Neural crest cell (in vitro differentiated cells): ENCODE measurements around the gene L3MBTL3. TPM values are rescaled to one million over a fixed set of nuclear protein-coding genes. Genes with fewer than 3 reads are reported as not detected.
"Not testable (repeated sequence)": the region's sequence is repeated elsewhere in the genome, so short reads cannot be mapped to it uniquely, and the experiment has no call there.

ENCODE experiments used
- DNase-seq: peaks from one replicate; pipeline ENCODE4 v3.0.0; 2021; ENCODE audit warnings: low read depth, mixed read lengths, low spot score
- H3K27ac Mint-ChIP-seq: one replicate; pipeline ENCODE4 v1.8.0; 2021; ENCODE audit warnings: mild to moderate bottlenecking, mixed read lengths; ENCODE audit not compliant: unreplicated experiment
- H3K27me3 Mint-ChIP-seq: 2 replicates; pipeline ENCODE4 v1.8.0; 2021; ENCODE audit warnings: low read depth, mild to moderate bottlenecking, mixed read lengths
- H3K36me3 Mint-ChIP-seq: 2 replicates; pipeline ENCODE4 v1.8.0; 2021; ENCODE audit warnings: low read depth, mild to moderate bottlenecking, mixed read lengths
- H3K4me1 Mint-ChIP-seq: 2 replicates; pipeline ENCODE4 v1.8.0; 2021; ENCODE audit warnings: mixed read lengths
- H3K4me3 Mint-ChIP-seq: one replicate; pipeline ENCODE4 v1.8.0; 2021; ENCODE audit warnings: mild to moderate bottlenecking, mixed read lengths
- H3K9me3 Mint-ChIP-seq: 2 replicates; pipeline ENCODE4 v1.8.0; 2021; ENCODE audit warnings: mixed read lengths
- total RNA-seq: library from RNA; stranded (reverse); gene quantifications from 2 replicates; pipeline ENCODE4 v1.2.1, GENCODE V29; 2021
- TF ChIP-seq, protein P1 (sequence below): fragments of 200-600 bp; sonication (generic); conservative IDR thresholded peaks from 2 replicates; pipeline ENCODE4 v1.5.0; 2021; ENCODE audit warnings: antibody characterized with exemption, mild to moderate bottlenecking

L3MBTL3 gene
- total RNA-seq, 1 donor from 2014 or later = 22.8 TPM

DNA sequence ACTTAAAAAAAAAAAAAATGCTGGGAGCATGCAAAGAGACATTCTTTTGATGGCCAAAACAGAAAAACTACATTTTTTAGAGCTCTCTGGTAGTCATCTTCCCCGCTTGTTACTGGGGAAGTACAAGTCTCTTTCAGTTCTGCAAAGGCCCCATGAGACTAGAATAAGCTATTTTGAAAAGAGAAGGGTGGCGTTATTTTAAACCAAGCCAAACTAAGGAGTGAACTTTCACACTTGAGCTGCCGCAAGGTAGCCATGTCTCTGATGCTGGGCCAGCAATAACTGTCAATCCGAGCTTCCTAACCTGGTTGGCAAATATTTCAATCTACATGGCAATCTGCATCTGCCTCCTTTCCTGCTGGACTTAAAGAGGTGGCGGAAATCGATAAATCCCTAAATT, 96.7 kb downstream of the L3MBTL3 start:
- DNase-seq = no peak
- TF ChIP-seq, protein P1, sequence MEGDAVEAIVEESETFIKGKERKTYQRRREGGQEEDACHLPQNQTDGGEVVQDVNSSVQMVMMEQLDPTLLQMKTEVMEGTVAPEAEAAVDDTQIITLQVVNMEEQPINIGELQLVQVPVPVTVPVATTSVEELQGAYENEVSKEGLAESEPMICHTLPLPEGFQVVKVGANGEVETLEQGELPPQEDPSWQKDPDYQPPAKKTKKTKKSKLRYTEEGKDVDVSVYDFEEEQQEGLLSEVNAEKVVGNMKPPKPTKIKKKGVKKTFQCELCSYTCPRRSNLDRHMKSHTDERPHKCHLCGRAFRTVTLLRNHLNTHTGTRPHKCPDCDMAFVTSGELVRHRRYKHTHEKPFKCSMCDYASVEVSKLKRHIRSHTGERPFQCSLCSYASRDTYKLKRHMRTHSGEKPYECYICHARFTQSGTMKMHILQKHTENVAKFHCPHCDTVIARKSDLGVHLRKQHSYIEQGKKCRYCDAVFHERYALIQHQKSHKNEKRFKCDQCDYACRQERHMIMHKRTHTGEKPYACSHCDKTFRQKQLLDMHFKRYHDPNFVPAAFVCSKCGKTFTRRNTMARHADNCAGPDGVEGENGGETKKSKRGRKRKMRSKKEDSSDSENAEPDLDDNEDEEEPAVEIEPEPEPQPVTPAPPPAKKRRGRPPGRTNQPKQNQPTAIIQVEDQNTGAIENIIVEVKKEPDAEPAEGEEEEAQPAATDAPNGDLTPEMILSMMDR = no peak
- Mint-ChIP-seq H3K27ac (no peak overlapping the region), H3K27me3 (no peaks in the 10 kb centered on the region), H3K9me3 (no peaks in the 10 kb centered on the region), H3K36me3 (peaks cover 15% of the 10 kb centered on the region), H3K4me3 (no peak overlapping the region), H3K4me1 (peaks cover 10% of the 10 kb centered on the region)

DNA sequence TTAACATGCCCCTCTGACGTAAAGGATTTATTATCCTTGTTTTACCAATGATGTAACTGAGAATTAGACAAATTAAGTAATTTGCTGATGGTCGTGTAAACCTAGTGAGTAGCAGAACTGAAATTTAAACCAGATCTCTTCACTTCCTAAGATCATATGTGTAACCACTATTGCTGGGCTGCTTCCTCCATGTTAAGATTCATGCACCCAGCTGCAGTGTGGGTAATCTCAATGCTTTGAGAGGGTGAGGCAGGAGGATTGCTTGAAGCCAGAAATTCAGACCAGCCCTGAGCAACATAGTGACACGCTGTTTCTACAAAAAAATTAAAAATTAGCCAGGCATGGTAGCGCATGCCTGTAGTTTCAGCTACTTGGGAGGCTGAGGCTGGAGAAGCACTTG, 97.9 kb downstream of the L3MBTL3 start:
- TF ChIP-seq, protein P1 = no peak
- Mint-ChIP-seq H3K9me3 (no peaks in the 10 kb centered on the region), H3K36me3 (peaks cover 14% of the 10 kb centered on the region), H3K4me3 (no peak overlapping the region), H3K4me1 (peaks cover 10% of the 10 kb centered on the region), H3K27me3 (no peaks in the 10 kb centered on the region), H3K27ac (no peak overlapping the region)
- DNase-seq = no peak

DNA sequence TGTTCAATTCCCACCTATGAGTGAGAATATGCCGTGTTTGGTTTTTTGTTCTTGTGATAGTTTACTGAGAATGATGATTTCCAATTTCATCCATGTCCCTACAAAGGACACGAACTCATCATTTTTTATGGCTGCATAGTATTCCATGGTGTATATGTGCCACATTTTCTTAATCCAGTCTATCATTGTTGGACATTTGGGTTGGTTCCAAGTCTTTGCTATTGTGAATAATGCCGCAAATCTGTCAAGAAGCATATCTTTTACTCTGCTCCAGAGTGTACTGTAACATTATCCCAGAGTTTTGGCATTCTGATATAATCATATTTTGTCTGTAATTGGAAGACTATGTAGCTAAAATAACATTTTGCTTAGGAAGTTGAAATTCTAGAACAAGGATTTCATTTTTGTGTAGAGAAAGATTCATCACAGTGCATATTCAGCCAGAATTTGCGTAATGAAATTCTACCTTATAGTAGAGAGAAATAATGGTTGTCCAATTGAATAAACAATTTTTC, 98.9 kb downstream of the L3MBTL3 start:
- not testable (repeated sequence) for H3K27me3 Mint-ChIP-seq, DNase-seq, H3K9me3 Mint-ChIP-seq, H3K4me1 Mint-ChIP-seq, H3K36me3 Mint-ChIP-seq, H3K4me3 Mint-ChIP-seq, H3K27ac Mint-ChIP-seq

DNA sequence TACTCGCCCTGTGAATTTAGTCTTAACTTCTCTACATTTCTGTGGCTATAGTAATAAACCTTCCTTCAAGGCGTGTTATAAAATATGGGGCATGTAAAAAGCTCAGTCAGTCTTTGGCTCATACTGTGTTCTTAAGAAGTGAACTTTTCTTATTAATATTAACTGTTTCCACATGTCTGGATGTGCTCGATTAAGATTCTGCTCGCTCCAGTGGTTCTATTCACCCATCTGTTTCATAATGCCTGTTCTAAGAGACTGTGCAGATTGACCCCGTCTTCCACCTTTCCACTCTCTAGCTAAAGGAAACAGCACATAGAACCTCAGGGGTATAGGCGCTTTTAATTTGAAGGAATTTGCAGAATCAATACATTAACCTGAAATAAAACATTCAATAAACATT, 99.9 kb downstream of the L3MBTL3 start:
- Mint-ChIP-seq H3K4me1 (peaks cover 10% of the 10 kb centered on the region), H3K4me3 (no peak overlapping the region), H3K9me3 (no peaks in the 10 kb centered on the region), H3K36me3 (peaks cover 7% of the 10 kb centered on the region), H3K27ac (no peak overlapping the region), H3K27me3 (no peaks in the 10 kb centered on the region)
- DNase-seq = no peak
- TF ChIP-seq, protein P1 = no peak

DNA sequence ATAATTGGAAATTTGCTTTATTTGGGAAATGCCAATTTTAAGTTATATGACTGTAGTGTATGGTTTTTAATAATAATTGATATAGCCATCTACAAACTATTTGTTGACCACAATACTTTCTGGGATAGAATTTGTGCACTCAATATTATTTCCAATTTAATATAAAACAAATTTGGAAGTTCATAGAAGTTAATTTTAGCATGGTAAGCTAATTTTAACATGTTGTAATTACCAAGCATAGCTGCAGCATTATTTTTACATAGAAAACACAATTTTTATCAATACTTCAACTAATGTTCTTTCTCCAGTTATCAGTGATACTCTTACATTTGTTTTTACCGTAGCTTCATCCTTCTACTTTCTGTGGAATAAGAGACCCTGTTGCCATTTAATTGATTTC, 100.8 kb downstream of the L3MBTL3 start:
- H3K36me3 Mint-ChIP-seq = peaks cover 10% of the 10 kb centered on the region
- no peak overlapping the region for H3K4me3 Mint-ChIP-seq
- H3K9me3 Mint-ChIP-seq = no peaks in the 10 kb centered on the region
- DNase-seq = no peak
- no peaks in the 10 kb centered on the region for H3K27me3 Mint-ChIP-seq
- H3K4me1 Mint-ChIP-seq = peaks cover 10% of the 10 kb centered on the region
- TF ChIP-seq, protein P1 = no peak
- H3K27ac Mint-ChIP-seq = no peak overlapping the region

DNA sequence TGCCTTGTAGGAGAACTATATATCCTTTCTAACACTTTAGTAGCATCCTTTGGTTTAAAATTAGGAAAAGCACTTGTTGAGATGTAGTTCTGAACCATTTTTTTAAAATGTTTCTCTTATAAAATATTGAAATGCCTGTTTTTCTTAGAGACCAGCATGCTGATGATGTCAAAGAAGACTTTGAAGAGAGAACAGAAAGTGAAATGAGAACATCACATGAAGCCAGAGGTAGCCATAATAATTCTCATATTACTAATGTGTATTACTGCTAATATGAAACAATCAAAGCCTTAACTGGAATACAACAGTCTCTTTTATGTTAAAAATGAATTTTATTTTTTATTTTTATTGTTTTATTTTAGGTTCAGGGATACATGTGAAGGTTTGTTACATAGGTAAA, 102.3 kb downstream of the L3MBTL3 start:
- Mint-ChIP-seq H3K4me1 (peaks cover 15% of the 10 kb centered on the region), H3K27ac (no peak overlapping the region), H3K9me3 (no peaks in the 10 kb centered on the region), H3K36me3 (peaks cover 14% of the 10 kb centered on the region), H3K4me3 (no peak overlapping the region), H3K27me3 (no peaks in the 10 kb centered on the region)
- no peak for DNase-seq
- TF ChIP-seq, protein P1 = no peak
